PC-3 (cell line): ENCODE data around the gene PDZD2. TPM values are rescaled to one million over a fixed set of nuclear protein-coding genes. Genes with fewer than 3 reads are reported as not detected.

Experiments used
- ATAC-seq: fragments of 200-7000 bp; cut with Tn5 transposase; 2 replicates; pipeline ENCODE4 v1.9.1; 2020; ENCODE audit warnings: mild to moderate bottlenecking, moderate library complexity
- BruUV-seq: library from RNA; stranded (reverse); fragments of 400-500 nt; replicated peaks from 2 replicates; lab custom pipeline; 2021; lab: Mats Ljungman, UMichigan
- CTCF ChIA-PET: fragments of 300-600 bp; sonication (Branson Sonifier 250); formaldehyde crosslinking; loops from one replicate; lab custom pipeline; 2022; ENCODE audit warnings: antibody characterized with exemption; lab: Charles Lee
- POLR2A ChIA-PET: fragments of 300-600 bp; sonication (Branson Sonifier 250); formaldehyde crosslinking; loops from one replicate; lab custom pipeline; 2022; ENCODE audit warnings: antibody characterized with exemption; ENCODE audit not compliant: unreplicated experiment; lab: Charles Lee
- DNase-seq: peaks from one replicate; pipeline ENCODE4 v3.0.0-alpha.2; 2015
- H2AFZ ChIP-seq: fragments of 300-600 bp; sonication (generic); 2 replicates; pipeline ENCODE4 v1.6.0; 2016; ENCODE audit warnings: antibody characterized with exemption, low read length
- H3F3A ChIP-seq: fragments of 300-600 bp; sonication (generic); one replicate; pipeline ENCODE4 v1.6.0; 2017; ENCODE audit warnings: antibody characterized with exemption, low read length, control low read depth, mild to moderate bottlenecking; ENCODE audit not compliant: unreplicated experiment
- H3K27ac ChIP-seq: fragments of 300-600 bp; sonication (generic); 2 replicates; pipeline ENCODE4 v1.5.1; 2016; ENCODE audit warnings: mild to moderate bottlenecking, low read length
- H3K27me3 ChIP-seq: fragments of 300-600 bp; sonication (generic); 2 replicates; pipeline ENCODE4 v1.6.1; 2016; ENCODE audit warnings: low read length, mixed read lengths
- H3K36me3 ChIP-seq: fragments of 300-600 bp; sonication (generic); 2 replicates; pipeline ENCODE4 v1.6.1; 2016; ENCODE audit warnings: low read depth, mixed run types, low read length, mixed read lengths
- H3K4me1 ChIP-seq: fragments of 300-600 bp; sonication (generic); 2 replicates; pipeline ENCODE4 v1.5.1; 2016; ENCODE audit warnings: low read length; ENCODE audit not compliant: insufficient read depth
- H3K4me2 ChIP-seq: fragments of 300-600 bp; sonication (generic); 2 replicates; pipeline ENCODE4 v1.6.0; 2016; ENCODE audit warnings: low read length
- H3K4me3 ChIP-seq: fragments of 300-600 bp; sonication (generic); 2 replicates; pipeline ENCODE4 v1.5.1; 2016; ENCODE audit warnings: mild to moderate bottlenecking, low read length, mixed read lengths
- H3K79me2 ChIP-seq: fragments of 300-600 bp; sonication (generic); 2 replicates; pipeline ENCODE4 v1.6.1; 2017; ENCODE audit warnings: low read length, mixed read lengths
- H3K9ac ChIP-seq: fragments of 300-600 bp; sonication (generic); 2 replicates; pipeline ENCODE4 v1.6.0; 2016; ENCODE audit warnings: mild to moderate bottlenecking, low read length
- H3K9me2 ChIP-seq: fragments of 300-600 bp; sonication (generic); replicated peaks from 2 replicates; pipeline ENCODE4 v1.6.1; 2016; ENCODE audit warnings: mixed run types, low read length, mixed read lengths
- H3K9me3 ChIP-seq: fragments of 300-600 bp; sonication (generic); 2 replicates; pipeline ENCODE4 v1.6.1; 2016; ENCODE audit warnings: low read length, mixed read lengths
- H4K20me1 ChIP-seq: fragments of 300-600 bp; sonication (generic); 2 replicates; pipeline ENCODE4 v1.6.1; 2016; ENCODE audit warnings: low read length, mixed read lengths
- CTCF ChIP-seq: fragments of 300-600 bp; sonication (generic); conservative IDR thresholded peaks from 2 replicates; pipeline ENCODE4 v1.5.1; 2017; ENCODE audit warnings: antibody characterized with exemption, low read depth, mild to moderate bottlenecking, low read length
- EZH2 ChIP-seq: fragments of 300-600 bp; sonication (generic); IDR thresholded peaks from one replicate; pipeline ENCODE4 v1.6.1; 2017; ENCODE audit warnings: antibody characterized with exemption, mild to moderate bottlenecking, low read length; ENCODE audit not compliant: unreplicated experiment
- EZH2phosphoT487 ChIP-seq: fragments of 300-600 bp; sonication (generic); IDR thresholded peaks from 2 replicates; pipeline ENCODE4 v1.6.1; 2018; ENCODE audit warnings: mild to moderate bottlenecking, antibody characterized with exemption, low read length, borderline replicate concordance
- intact Hi-C: fragments of 100-400 bp; cut with micrococcal nuclease; formaldehyde crosslinking; loops from 2 replicates; pipeline ENCODE4 v1.9.0; 2023
- total RNA-seq: library from RNA; depleted of rRNA; stranded (reverse); fragments of >200 nt; gene quantifications from 2 replicates; pipeline ENCODE4 v1.2.3, GENCODE V29; 2014

The PDZD2 gene
- total RNA-seq, 1 experiment from 2014 or later, result 2.0 TPM

GRCh38 chr5:31986101-31986500 is 347.2 kb downstream of the PDZD2 start:
- H3F3A ChIP-seq, result no peaks in the 10 kb centered on the region
- TF ChIP-seq EZH2phosphoT487 (no peak), CTCF (no peak), EZH2 (no peak)
- DNase-seq (no peak), ATAC-seq (no peak)
- intact Hi-C loops, result loop anchor here (5.0 to 10.0 kb wide), 3 partner anchors 71 to 159 kb away; no protein-coding TSS in a partner anchor
- H3K9ac ChIP-seq, result no peak overlapping the region
- no peaks in the 10 kb centered on the region for H3K27me3 ChIP-seq
- BruUV-seq, result no TSS peak
- H3K4me3 ChIP-seq, result no peak overlapping the region
- H3K9me2 ChIP-seq, result no peaks in the 10 kb centered on the region
- CTCF ChIA-PET, result no interaction called here
- POLR2A ChIA-PET, result no interaction called here
- no peaks in the 10 kb centered on the region for H4K20me1 ChIP-seq
- H3K9me3 ChIP-seq, result no peaks in the 10 kb centered on the region
- peaks cover 48% of the 10 kb centered on the region for H3K4me1 ChIP-seq
- no peak overlapping the region for H3K27ac ChIP-seq
- H3K36me3 ChIP-seq, result no peaks in the 10 kb centered on the region; the same call in 1 of the 2 replicates
- no peaks in the 10 kb centered on the region for H3K79me2 ChIP-seq
- no peak overlapping the region for H2AFZ ChIP-seq
- H3K4me2 ChIP-seq, result no peak overlapping the region

DNA sequence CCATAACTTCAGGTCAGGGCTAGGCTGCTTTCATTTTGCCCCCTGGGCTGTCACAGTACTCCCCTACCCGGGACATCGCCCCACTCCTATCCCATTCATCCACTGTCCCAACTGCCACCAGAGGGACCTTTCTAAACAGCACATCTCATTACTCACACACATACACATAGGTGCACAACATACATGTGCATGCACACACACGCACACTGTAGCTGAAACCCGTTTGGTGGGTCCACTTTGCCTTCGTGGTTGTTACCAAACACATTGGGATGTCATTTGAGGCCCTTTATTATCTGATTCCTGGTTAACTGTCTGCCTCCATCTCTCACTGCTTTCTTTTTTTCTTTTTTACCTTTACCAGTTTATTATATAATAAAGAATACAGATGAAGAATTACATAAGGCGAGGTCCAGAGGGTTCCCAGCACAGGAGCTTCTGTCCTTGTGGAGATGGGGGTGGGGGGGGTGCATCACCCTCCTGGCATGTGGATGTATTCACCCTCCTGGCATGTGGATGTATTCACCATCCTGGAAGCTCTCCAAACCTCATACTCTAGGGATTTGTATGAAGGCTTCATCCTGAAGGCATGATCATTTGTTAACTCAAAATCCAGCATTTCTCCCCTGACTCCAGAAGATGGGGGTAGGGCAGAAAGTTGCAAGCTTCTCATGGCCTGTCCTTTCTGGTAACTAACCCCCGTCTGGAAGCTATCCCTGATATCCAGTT is 349.2 kb downstream of the PDZD2 start:
- ChIA-PET CTCF (interaction anchor here (0.6 to 1.1 kb wide), 3 partner anchors 25 to 393 kb away, joined by 3 to 6 read pairs (median 5); no protein-coding TSS in a partner anchor), POLR2A (interaction anchor here (0.5 to 0.7 kb wide), 2 partner anchors 105 to 500 kb away, joined by 3 read pairs; no protein-coding TSS in a partner anchor)
- Histone ChIP-seq H3K9me2 (no peaks in the 10 kb centered on the region), H3K4me2 (peak overlapping the region; percentile 48), H3K79me2 (no peaks in the 10 kb centered on the region), H3K9me3 (no peaks in the 10 kb centered on the region), H3K9ac (no peak overlapping the region; the same call in 1 of the 2 replicates), H3K27me3 (no peaks in the 10 kb centered on the region), H4K20me1 (no peaks in the 10 kb centered on the region), H3F3A (no peaks in the 10 kb centered on the region), H2AFZ (no peak overlapping the region), H3K27ac (peak overlapping the region; percentile 46), H3K4me3 (no peak overlapping the region), H3K4me1 (peaks cover 45% of the 10 kb centered on the region), H3K36me3 (no peaks in the 10 kb centered on the region; the same call in 1 of the 2 replicates)
- intact Hi-C loops, result loop anchor here (5.0 to 10.0 kb wide), 3 partner anchors 69 to 161 kb away; no protein-coding TSS in a partner anchor
- TF ChIP-seq EZH2phosphoT487 (no peak), EZH2 (no peak), CTCF (no peak)
- no TSS peak for BruUV-seq
- peak; percentile 99 for DNase-seq
- peak; percentile 84 for ATAC-seq
